Fibroblast of the aortic adventitia (primary cell): ENCODE measurements around the gene RNF144A. TPM values are rescaled to one million over a fixed set of nuclear protein-coding genes. Genes with fewer than 3 reads are reported as not detected.

Experiments
- DNase-seq: peaks from one replicate; pipeline ENCODE4 v3.0.0-alpha.2; 2010; ENCODE audit warnings: low read depth
- H3K4me3 ChIP-seq: 2 replicates; pipeline ENCODE4 v1.5.1; 2011; ENCODE audit warnings: low read depth, mild to moderate bottlenecking, control low read depth, low read length, moderate library complexity
- total RNA-seq: library from RNA; depleted of rRNA; stranded (reverse); fragments of >200 nt; gene quantifications from 2 replicates; pipeline ENCODE4 v1.2.3, GENCODE V29; 2012; ENCODE audit warnings: low replicate concordance
- TF ChIP-seq, protein P1 (sequence below): IDR thresholded peaks from 2 replicates; pipeline ENCODE4 v1.5.1; 2011; ENCODE audit warnings: mild to moderate bottlenecking, low read length, control low read depth, inconsistent platforms; ENCODE audit not compliant: insufficient read depth

Gene RNF144A
- total RNA-seq, 1 donor: 10.8 TPM

DNA sequence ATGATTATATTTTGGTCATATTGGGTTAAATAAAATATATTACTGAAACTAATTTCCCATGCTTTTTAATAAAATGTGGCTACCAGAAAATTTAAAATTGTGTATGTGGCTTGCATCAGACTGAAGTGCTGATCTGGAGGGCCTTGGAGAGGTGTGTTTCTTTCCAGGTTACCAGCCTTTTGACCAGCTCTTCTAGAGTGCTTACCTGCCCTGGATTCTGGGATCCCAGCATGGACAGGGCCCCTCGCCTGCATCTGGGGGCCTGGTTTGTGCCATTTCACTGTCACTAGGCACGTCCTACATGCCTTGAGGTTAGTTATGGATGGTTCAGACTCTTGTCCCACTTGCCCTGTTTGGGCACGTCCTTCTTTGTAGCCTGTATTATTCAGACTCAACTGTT is 10.5 kb downstream of the RNF144A start:
- TF ChIP-seq, protein P1, sequence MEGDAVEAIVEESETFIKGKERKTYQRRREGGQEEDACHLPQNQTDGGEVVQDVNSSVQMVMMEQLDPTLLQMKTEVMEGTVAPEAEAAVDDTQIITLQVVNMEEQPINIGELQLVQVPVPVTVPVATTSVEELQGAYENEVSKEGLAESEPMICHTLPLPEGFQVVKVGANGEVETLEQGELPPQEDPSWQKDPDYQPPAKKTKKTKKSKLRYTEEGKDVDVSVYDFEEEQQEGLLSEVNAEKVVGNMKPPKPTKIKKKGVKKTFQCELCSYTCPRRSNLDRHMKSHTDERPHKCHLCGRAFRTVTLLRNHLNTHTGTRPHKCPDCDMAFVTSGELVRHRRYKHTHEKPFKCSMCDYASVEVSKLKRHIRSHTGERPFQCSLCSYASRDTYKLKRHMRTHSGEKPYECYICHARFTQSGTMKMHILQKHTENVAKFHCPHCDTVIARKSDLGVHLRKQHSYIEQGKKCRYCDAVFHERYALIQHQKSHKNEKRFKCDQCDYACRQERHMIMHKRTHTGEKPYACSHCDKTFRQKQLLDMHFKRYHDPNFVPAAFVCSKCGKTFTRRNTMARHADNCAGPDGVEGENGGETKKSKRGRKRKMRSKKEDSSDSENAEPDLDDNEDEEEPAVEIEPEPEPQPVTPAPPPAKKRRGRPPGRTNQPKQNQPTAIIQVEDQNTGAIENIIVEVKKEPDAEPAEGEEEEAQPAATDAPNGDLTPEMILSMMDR: no peak
- H3K4me3 ChIP-seq: no peak overlapping the region
- no peak for DNase-seq

DNA sequence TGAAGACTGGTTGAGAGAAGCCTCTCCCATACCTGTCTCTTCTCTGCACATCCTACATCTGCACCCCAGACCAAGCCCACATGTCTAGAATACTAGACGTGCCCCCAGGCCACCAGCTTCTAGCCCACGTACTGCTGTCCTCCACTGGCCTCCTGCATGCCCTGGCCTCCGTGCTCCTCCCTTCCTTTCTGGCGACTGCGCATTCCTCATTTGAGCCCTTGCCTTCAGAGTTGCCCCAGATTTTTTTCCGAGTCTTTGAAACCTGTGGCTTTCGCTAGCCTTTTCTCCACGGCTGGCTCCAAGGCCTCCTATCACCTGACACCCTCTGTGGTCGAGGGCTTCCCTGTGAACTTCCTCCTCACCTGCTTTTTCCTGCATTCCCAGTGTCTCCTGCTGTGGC is 11.2 kb downstream of the RNF144A start:
- no peak for DNase-seq
- TF ChIP-seq, protein P1: no peak
- H3K4me3 ChIP-seq: no peak overlapping the region

DNA sequence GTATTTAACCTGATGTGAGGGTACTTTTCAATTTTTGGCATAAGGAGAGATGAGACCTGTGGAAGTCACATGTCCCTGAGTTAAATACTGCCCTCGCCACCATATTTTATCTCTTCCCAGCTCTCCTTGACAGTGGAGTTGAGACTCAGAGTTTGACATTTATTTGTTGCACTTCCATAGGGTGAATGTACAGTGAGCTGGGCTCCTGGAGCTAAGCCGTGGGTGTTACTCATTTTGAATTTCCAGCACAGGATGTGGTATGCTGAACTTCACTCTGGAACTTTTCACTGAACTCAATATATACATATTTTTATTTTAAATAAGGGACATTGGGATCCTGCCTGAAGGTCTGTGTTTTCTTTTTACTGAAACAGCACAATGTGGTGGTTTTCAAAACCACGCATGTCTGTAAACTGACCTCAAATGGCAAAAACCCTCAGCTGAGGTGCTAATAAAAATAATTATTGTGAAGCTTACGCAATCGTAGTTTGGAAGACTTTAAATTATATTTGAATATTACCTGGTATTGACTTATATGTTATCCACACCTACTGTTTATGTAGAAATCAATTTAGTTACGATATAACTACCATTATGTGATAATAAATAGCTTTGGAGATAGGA is 12.1 kb downstream of the RNF144A start:
- DNase-seq: no peak
- H3K4me3 ChIP-seq: no peak overlapping the region
- TF ChIP-seq, protein P1: no peak

DNA sequence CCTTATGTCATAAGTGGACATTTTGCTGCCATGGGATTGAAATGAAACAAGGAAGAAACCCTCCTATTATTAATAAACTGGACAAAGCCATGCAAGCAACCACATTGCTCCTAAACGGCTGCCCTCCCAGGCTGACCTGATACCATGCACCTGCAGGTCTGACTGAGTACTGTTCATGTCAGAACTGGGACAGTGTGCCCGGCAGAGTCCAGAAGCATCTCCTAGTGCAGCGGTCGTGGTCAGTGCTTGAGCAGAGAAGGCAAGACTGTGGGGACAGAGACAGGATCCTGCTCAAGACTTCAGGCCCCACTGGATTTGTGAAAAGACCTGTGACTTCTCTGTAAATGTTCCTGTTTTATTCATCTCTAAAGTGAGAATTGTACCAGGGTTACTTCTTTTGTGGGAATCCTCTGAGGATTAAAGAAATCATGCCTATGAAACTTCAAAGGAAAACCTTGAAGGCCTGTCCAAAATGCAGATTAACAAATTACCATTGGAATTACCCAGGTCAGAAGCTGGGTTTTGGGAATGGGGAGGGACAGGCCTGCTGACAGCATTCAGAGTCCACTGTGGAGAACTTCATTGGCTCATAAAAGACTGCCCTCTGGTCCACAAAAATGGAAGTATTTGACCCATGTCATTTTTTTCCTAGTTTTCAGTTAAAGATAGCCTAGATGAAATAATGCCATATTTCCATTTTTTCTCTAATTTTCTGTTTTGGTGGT is 13.9 kb downstream of the RNF144A start:
- TF ChIP-seq, protein P1: no peak
- DNase-seq: no peak
- no peak overlapping the region for H3K4me3 ChIP-seq

DNA sequence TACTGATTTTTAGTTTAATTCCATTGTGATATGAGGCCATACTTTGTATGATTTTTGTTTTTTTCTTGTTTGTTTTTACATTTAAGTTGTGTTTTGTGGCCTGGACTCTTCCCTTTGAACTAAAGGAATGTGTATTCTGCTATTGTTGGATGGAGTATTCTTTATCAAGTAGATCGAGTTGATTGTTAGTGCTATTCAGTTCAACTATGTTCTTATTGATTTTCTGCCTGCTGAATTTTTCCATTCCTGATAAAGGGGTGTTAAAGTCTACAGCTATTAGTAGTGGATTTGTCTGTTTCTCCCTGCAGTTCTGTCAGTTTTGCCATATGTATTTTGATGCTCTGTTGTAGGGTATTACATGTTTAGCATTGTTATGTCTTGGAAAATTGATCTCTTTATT is 14.5 kb downstream of the RNF144A start:
- TF ChIP-seq, protein P1: no peak
- no peak for DNase-seq
- no peak overlapping the region for H3K4me3 ChIP-seq

DNA sequence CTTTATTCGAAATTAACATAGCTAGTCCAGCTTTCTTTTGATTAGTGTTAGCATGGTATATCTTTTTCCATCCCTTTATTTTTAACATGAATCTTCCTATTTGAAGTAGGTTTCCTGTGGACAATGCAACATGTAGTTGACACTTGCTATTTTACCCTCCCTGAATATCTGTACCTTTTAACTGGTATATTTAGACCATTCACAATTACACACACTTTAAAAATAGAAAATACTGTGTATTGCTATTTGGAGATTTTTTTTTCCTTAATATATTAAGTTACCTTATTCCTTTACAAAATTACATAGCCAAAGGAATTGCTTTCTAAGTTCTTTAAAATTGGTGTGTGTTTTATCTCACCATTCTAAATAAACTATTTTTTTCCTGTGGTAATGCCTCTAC is 15.0 kb downstream of the RNF144A start:
- no peak for DNase-seq
- TF ChIP-seq, protein P1: no peak

More for the DNA sequence above, 15.0 kb downstream of the RNF144A start:
- H3K4me3 ChIP-seq: no peak overlapping the region
